D341Med (cell line): Measurements from ENCODE around the gene PITPNM2.

Experiments used
- DNase-seq: peaks from one replicate; pipeline ENCODE4 v3.0.0; 2012; ENCODE audit warnings: low spot score

Gene PITPNM2

DNA sequence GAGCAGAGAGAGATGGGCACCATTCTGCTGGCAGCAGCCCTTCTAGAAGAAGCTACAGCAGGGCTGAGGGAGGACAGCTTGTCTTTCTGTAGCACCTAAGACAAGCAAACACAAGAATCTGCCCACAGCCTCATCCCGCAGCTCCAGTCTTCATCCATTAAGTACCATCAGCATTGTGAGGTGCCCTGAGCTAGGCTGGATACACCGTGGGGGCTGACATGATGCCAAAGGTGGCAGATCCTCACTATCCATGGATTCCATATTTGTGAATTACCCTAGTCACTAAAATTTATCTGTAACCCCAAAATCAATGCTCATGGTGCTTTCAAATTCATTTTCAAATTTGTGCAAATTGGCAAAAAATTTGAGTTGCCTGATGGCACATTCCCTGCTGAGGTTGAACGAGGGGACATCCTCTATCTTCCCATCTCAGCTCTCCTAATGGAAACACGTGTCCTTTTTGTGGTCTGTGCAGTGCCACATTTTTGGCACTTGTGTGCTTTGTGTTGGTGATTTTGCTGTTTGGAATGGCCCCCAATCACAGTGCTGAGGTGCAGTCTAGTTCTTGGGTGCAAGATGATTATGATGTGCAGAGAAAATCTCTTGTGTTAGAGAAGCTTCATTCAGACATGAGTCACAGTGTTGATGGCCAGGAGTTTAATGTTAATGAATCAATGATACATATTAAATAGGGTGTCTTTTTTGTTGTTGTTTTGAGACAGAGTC lies 7.0 kb downstream of the PITPNM2 start:
- no peak for DNase-seq

DNA sequence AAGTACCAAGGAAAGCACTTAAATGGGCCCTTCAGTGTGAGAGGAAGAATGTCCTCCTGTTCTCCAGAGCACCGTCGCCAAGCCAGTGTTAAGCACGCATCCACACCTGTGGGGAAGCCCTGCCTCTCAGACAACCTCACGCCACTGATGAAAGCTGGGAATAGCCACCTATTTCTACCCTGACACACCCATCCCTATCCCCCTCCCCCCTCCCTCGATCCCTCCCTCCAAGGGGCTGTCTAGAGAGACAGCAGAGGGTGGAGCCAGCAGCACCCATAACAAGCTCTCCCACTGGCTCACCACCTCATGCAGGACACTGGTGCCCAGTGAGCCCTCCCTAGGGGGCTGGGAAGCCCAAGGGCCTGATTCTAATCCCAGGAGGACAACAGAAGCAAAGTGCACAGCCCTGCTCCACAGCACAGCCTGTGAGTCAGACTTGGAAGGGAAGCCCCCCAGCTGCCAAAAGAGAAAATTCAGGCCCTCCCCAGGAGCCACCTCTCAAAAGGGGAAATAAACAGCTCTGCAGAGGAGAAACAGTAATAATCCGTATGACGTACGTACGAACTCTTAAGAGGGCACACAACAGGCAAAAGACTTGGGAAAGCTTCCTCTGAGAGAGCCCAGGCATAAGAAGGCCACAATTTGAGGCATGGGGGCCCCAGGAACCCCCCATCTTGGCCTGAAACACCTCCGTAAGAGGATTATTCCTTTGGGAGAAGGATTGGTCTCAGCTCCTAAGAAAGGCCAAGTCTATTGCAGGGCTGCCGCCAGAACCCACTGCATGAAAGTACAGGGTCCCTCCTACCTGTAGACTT lies 7.8 kb downstream of the PITPNM2 start:
- DNase-seq, result no peak

DNA sequence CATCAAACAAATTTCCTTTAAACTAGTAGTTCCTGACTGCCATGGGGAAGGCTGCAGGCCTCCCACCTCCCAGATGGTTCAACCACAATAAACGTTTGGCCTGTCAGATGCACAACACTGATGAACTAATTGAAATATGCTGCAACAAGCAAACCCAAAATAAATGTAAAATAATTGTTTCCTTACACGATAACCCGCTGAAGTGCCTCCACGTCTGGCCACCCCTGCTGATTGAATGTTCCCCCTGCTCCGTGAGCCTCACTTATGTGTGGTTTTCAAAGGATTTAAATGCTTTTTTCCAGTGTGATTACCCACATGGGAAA lies 8.4 kb downstream of the PITPNM2 start:
- DNase-seq, result no peak

DNA sequence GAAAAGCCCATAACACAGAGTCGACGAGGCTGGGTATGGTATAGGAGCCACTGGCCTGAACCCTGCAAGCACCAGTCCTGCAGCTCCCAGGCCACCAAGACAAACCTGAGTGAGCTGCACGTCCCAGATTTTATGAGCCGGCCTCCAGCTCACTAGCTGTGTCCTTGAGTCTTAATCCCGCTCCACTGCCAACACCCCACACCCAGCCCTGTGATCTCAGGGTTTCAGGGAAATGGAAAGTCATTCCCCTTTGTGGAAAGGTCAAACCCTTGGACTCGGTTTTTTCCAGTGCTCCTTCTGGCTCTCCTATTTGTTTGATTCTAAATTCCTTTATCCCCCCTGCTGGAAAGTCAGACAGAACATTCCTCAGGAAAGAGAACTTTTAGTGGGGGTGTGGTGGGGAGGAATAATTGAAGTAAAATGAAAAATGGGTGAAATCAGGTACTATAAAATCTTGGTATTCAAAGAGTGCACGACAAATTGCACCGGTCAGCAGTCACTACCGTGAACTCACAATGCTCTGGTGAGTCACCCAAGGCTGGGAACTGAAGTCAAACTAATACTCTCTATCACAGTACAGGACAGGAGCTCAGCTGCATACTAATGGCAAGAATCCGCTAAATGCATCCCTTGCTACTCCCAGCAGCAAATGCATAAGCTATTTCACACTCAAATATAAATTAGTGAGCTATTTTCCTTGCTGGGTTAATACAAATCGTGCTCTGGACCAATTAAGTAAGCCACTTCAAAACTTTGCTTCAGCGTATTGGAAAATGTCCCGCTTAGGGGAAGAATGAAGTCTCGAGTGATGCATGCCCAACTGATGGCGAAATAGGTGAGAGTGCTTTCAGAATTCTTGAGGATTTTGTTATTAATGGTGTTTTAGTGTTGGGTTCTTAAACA lies 9.0 kb downstream of the PITPNM2 start:
- no peak for DNase-seq

DNA sequence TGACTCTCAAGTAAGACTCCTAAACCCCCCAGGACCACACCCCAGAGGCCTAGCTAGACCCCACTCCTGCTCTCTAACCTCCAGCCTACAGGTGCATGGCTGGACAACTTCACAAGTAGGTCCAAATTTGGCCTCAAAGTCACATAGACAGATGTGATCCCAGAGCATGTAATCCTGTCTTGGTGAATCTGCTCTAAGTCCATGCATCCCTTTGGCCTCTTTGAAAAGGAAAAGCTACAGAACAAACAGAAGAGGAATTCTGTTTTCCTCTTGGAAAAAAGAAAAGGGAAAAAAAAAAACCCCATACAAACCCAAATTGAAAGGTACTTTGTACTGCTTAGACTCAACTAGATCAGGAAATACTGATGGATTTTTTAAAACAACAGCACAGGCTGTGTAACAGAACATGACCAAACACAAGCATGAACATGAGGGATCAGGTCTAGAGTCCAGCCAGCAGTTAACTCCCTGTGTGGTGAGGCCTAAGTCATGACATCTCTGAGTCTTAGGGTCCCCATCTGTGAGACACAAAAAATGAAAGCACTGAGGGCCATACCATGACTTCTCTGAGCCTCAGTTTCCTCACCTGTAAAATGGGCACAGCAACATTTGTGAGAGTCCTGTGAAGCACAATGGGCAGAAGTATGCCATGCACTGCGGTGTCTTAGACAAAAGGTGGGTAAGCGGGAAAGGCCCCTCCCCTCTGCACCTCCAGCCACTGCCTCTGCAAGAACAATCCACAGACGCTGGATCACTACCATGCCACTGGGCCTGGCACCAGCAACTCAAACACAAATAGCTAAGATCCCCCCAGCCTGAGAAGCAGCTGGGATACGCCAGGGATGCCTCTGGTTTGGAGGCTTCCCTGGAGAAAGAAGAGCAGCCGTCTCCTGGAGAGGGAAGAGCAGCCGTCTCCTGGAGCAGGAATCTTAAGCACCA lies 9.9 kb downstream of the PITPNM2 start:
- no peak for DNase-seq

DNA sequence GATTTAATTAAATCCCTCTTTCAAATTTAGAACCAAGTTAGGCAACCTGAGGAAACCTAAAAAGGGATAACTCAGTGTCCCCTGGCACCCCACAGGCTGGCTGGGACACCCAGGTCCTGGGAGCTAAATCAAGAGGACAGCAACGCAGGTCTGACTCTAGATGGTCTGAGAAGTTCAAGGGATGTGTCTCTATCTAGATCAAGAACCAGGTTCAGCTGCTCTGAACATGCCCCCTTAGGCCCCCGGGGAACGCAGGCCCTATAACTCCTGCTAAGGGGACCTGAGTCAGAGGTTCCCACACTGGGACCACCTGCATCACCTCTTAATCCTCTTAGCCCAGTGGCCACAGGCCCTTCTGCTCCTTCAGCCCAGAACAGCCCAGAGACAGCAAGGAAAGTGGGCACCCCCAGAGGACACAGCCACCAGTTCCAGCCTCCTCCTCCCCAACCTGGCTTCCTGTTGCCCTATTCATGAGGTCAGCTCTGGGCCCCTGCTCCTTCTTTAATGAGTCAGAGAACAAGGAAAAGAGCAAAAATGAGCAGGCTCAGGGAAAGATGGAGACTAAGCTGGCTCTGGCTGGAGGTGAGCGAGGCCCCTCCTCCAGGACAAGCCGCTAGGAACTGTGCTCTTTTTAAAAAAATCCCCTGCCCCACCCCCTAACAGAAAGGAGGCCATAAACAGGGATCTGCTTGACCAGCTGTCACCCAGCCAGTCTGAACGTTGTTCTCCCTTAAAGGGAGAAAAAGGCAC lies 10.8 kb downstream of the PITPNM2 start:
- DNase-seq, result no peak

DNA sequence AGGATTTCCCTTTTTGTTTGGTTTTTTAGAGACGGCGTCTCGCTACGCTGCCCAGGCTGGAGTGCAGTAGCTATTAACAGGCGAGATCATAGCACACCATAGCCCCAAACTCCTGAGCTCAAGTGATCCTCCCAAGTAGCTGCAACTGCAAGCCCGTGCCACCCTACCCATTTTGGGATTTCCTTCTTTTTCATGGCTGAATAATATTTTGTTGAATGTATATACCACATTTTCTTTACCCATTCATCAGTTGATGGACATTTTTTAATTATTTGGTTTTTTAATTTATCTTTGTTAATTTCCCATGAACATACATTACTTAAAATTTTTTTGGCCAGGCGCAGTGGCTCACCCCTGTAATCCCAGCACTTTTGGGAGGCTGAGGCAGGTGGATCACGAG lies 15.2 kb downstream of the PITPNM2 start:
- DNase-seq, result no peak

DNA sequence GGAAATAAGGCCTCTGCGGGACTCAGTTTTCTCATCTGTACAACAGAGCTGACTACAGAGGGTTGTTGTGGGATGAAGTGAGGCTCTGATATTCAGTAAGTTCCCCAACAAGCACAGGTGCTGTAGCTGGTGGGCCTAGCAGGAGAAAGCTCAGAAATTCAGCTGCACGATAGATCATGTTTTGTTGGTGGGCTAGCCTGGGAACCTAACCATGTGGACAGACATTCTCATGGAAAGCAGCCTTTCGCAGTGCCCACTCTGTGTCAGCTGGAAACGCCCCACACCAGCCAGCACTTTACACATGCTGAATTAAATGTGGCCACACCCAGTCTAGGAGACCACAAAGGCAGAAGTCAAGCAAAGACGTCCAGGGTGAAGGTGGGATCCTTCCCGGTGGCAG lies 16.1 kb downstream of the PITPNM2 start:
- no peak for DNase-seq

DNA sequence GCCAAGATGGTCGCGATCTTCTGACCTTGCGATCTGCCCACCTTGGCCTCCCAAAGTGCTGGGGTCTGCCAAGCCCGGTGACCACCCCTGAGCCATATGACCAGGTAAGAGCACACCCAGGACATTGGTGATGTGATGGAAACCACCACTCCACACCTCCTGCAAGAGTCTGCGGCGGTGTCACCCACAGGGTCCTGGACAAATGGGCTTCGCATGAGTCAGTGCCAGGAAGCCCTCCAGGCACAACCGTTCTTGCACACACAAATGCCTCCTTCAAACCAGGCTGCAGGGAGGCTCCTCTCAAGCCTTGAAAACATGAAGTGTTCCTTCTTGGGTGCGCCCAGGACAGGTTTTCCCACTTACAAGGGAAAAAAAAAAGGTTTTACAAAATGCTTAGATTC lies 16.6 kb downstream of the PITPNM2 start:
- DNase-seq, result no peak

DNA sequence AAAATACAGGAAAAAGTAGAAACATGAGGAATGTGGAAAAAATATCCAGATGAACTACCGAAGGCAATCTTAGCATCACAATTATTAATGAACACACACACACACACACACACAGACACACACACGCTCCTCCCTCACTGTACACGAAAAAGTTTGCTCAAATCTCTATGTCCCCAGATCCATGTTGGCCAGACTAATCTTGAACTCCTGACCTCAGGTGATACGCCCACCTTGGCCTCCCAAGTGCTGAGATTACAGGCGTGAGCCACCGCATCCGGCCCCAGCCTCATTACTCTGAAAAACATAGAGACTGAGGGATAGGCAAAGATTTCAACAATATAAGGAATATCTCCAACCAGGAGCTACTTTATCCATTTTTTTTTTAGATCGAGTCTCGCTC lies 17.2 kb downstream of the PITPNM2 start:
- no peak for DNase-seq

DNA sequence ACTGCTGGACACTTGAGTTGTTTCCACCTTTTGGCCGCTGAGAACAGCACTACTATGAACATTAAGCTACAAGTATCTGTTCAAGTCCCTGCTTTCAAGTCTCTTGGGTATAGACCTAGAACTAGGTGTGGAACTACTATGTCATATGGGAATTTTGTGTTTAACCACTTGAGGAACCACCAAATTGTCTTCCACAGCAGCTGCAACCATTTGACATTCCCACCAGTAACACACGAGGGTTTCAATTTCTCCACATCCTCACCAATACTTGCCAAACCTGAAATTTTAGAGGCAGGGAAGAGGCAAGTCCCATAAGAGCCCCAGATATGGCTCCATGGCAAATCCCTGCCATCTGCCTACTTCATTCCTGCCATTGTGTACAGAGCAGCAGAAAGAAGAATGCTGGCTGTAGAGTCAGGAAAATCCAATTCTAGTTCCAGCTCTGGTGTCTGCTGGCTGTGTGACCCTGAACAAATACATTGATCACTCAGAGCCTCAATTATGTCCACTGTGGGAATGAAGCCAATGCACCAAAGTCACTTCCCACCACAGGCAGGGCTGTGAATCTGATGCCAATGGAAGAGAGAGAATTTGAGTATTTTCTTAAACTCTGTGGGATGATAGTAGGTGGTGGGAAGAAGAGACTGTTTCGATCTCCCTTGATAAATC lies 17.8 kb downstream of the PITPNM2 start:
- no peak for DNase-seq

DNA sequence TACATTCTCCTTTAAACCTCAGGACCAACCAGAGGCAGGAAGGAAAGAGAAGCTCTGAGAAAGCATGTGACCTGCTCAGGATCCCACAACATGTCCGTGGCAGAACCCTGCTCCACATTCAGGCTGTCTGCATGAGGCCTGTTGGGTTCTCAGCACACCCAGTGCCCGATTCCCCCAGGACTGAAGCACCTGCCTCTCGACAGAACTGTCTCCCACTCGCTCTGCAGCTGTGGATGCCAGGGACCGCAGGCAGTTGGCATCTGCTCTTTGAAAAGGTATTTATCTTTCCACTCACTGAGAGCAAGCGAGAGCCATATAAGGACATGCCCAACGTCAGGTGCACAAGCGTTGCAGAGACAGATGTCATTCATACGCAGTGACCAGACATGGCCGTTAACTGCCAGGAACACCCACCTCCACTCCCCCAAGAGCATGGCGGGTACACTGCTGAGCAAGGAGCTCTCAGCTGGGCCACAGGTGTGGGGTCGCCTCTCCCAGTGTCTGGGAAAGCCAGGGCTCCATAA lies 18.9 kb downstream of the PITPNM2 start:
- peak; percentile 24 for DNase-seq

DNA sequence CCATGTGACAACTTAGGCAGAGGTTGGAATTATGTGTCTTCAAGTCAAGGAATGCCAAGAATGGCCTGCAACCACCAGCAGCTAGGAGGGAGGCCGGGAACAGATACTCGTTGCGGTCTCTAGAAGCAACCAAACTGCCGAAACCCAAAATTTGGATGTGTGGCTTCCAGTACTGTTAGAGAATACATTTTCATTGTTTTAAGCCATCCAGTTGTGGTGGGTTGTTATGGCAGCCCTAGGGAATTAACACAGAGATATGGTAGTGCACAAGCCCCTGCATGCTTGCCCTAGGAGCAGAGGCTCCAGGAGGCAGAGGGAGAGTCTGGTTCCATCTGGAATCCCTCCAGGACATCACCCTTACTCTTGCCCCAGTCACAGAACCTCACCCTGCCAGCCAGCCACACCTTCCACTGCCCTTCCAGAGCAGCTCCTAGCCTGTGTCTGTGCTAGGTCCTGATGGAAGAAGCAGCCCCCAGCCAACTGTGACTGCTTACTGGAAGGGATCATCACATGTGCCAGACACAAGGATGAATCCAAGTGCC lies 19.5 kb downstream of the PITPNM2 start:
- DNase-seq, result no peak

DNA sequence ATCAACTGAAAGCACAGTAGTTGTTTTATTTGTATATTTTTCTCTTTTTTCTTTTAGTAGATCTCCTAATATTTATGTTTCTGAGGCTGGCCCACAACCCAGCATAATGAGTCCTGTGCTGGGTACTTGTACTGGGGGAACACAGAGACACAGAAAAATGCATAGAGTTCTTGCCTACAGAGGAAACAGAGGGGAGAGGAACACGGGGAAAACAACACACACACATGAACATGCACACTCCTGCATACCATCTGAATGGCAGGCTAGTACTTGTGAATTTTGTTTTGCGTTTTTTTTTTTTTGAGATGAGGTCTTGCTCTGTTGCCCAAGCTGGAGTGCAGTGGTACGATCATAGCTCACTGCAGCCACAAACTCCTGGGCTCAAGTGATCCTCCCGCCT lies 21.3 kb downstream of the PITPNM2 start:
- no peak for DNase-seq

DNA sequence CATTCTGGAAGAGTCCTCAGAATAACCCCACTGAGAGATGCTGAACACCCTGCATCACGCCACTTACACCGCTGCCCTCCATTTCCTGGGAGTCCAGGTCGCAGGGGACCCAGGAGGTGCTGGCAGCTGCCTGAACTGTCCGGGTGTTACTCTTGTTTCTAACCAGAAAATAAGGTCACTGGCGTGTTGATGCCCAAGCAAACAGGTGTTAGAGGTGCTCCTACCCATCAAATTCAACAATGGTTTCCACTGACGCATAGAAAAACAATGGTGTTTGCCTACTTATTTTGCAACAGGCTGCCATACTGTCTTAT lies 23.8 kb downstream of the PITPNM2 start:
- DNase-seq, result no peak

DNA sequence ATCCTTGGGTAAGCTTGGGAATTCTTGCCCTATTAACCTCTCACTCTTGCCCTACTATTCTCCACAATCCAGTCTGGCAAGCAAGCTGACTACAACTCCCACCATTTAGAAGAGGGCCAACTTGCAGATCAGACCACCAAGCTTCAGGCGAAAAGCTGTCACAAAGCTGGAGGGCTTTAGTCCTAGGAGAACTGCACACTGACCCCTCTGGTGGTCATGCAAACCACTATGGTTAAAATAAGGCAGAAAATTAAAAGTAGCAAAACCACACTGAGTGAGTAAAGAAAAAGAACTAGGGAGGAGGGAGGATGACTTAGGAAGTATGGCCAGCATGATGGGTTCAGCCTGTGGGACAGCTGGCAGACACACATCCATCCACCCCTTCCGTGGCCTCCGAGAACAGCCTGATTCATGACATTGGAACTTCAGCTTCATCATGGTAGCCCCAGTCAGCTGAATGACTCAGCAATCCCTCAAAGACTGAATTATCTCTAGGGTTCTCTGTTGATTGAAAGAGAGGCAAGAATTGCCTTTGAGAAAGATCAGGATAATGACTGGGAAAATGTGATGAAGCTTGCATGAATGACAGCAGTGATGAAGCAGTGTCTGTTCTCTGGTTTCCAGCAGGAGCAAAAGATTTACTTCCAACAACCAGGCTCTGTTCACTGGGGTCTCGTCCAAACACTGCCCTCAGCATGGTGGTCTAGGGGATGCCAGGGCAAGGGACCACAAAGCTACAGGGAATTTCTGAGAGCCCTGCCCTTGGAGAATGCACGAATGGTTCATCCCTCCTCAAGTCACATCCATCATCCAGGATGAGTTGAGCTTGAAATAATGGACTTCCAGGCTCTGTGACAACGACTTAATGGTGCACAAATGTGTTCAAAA lies 24.4 kb downstream of the PITPNM2 start:
- no peak for DNase-seq

DNA sequence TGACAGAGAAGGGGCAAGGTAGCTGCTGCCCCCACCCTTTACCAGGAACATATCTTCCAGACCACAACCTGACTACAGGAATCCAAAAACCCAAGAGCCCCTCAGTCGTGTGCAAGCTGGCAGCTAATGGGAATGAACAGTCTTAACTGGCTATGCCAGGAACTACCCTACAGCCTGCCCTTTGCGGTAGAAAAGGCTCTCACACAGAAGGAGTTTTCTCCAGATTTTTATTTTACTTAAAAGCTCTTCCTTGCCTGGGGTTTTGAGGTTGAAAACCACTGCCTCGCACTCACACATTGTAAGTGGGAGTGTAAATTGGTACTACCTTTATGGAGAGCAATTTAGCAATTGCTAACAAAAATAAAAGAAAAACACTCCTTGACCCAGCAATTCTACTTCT lies 28.3 kb downstream of the PITPNM2 start:
- no peak for DNase-seq

DNA sequence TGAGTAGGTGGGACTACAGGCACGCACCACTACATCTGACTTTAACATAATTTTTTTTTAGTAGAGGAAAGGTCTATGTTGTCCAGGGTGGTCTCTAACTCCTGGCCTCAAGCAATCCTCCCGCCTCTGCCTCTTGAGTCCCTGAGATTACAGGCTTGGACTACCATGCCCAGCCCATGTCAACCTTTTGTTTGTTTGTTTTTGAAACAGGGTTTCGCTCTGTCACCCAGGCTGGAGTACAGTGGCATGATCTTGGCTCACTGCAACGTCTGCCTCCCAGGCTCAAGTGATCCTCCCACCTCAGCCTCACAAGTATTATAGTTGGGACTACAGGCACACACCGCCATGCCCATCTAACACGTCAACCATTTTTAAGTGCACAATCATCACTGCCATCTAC lies 29.2 kb downstream of the PITPNM2 start:
- DNase-seq, result no peak
